GM23338 (cell line): ENCODE results near the gene MGAT5.

Experiments
- CREB1 ChIP-seq: fragments of 250-450 bp; sonication (Bioruptor Pico); IDR thresholded peaks from 2 replicates; pipeline ENCODE4 v1.5.0; 2020; ENCODE audit warnings: low read depth, mild to moderate bottlenecking, moderate library complexity
- CTCF ChIP-seq, 2 experiments: fragments of 200-600 bp in 1 of 2; sonication (generic) in 1 of 2; conservative IDR thresholded peaks; 2 replicates each; pipeline versions ENCODE4 v1.5.1 to v1.6.1; 2016 to 2017; ENCODE audit warnings: antibody characterized with exemption in 2 of 2, low read depth in 2 of 2, mild to moderate bottlenecking in 2 of 2, moderate library complexity in 1 of 2
- EZH2 ChIP-seq: fragments of 200-600 bp; sonication (generic); IDR thresholded peaks from one replicate; pipeline ENCODE4 v1.8.0; 2017; ENCODE audit warnings: antibody characterized with exemption, mild to moderate bottlenecking, low read depth; ENCODE audit not compliant: unreplicated experiment
- EZH2phosphoT487 ChIP-seq: fragments of 200-600 bp; sonication (generic); IDR thresholded peaks from one replicate; pipeline ENCODE4 v1.8.1; 2018; ENCODE audit warnings: antibody characterized with exemption; ENCODE audit not compliant: unreplicated experiment
- JUNB ChIP-seq: IDR thresholded peaks from one replicate; pipeline ENCODE4 v1.6.1; 2016; ENCODE audit warnings: antibody characterized with exemption; ENCODE audit not compliant: unreplicated experiment
- POLR2AphosphoS5 ChIP-seq: IDR thresholded peaks from 2 replicates; pipeline ENCODE4 v1.6.1; 2016; ENCODE audit warnings: antibody characterized with exemption, low read depth

GRCh38 chr2:134333646-134334189, 79.8 kb downstream of the MGAT5 start:
- TF ChIP-seq EZH2 (no peak), CTCF (conservative IDR thresholded peaks at IDR 0.05; ENCODE audit: low read depth in 2 of 2) (no peak), POLR2AphosphoS5 (no peak), CREB1 (CRISPR knock-in tag) (no peak), EZH2phosphoT487 (no peak), JUNB (no peak)
